Mammary epithelial cell (primary cell): ENCODE data around the gene CD3E.

Source experiments
- EZH2 ChIP-seq: IDR thresholded peaks from 2 replicates; pipeline ENCODE4 v1.6.1; 2012; ENCODE audit warnings: low read length, inconsistent platforms, borderline replicate concordance
- TF ChIP-seq, protein P1 (sequence below), 2 donors: IDR thresholded peaks in 1 of 2; conservative IDR thresholded peaks in 1 of 2; 2 replicates each; pipeline ENCODE4 v1.5.1; 2011 to 2012; ENCODE audit warnings: inconsistent platforms in 2 of 2, low read length in 2 of 2, mild to moderate bottlenecking in 2 of 2, control low read depth in 1 of 2, low read depth in 1 of 2; ENCODE audit not compliant: insufficient read depth in 1 of 2; ENCODE audit errors: extremely low read depth in 1 of 2

DNA sequence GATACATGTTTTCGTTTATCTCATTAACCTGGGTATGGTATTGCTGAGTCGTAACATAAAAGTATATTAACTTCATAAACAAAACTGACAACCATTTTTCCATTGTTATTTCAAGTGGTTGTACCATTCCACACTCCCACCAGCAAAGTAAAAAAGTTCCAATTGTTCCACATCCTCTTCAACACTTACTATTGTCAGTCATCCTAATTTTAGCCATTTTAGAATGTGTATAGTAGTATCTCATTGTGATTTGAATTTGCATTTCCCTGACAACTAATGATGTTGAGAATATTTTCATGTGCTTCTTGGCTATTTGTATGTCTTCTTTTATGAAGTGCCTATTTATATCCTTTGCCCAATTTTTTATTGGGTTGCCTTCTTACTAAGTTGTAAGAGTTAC lies 10.5 kb upstream of the CD3E start:
- TF ChIP-seq, protein P1, sequence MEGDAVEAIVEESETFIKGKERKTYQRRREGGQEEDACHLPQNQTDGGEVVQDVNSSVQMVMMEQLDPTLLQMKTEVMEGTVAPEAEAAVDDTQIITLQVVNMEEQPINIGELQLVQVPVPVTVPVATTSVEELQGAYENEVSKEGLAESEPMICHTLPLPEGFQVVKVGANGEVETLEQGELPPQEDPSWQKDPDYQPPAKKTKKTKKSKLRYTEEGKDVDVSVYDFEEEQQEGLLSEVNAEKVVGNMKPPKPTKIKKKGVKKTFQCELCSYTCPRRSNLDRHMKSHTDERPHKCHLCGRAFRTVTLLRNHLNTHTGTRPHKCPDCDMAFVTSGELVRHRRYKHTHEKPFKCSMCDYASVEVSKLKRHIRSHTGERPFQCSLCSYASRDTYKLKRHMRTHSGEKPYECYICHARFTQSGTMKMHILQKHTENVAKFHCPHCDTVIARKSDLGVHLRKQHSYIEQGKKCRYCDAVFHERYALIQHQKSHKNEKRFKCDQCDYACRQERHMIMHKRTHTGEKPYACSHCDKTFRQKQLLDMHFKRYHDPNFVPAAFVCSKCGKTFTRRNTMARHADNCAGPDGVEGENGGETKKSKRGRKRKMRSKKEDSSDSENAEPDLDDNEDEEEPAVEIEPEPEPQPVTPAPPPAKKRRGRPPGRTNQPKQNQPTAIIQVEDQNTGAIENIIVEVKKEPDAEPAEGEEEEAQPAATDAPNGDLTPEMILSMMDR (conservative IDR thresholded peaks at IDR 0.05 in 1 of 2, IDR thresholded peaks at IDR 0.05 in 1 of 2; ENCODE audit: extremely low read depth in 1 of 2, insufficient read depth in 1 of 2, low read depth in 1 of 2, low read length in 2 of 2) = no peak
- no peak for TF ChIP-seq EZH2
